KMS-11 (cell line): ENCODE measurements around the gene HS6ST2.

Experiments used
- H2AFZ ChIP-seq: fragments of 200-600 bp; sonication (generic); 2 replicates; pipeline ENCODE4 v1.6.1; 2016; ENCODE audit warnings: antibody characterized with exemption, mixed run types, low read depth
- H3K27ac ChIP-seq: fragments of 200-600 bp; sonication (generic); 2 replicates; pipeline ENCODE4 v1.6.1; 2016; ENCODE audit warnings: mild to moderate bottlenecking, mixed run types
- H3K27me3 ChIP-seq: fragments of 200-600 bp; sonication (generic); 2 replicates; pipeline ENCODE4 v1.6.1; 2017; ENCODE audit warnings: mild to moderate bottlenecking, low read depth, mixed run types, moderate library complexity; ENCODE audit not compliant: insufficient read depth
- H3K36me3 ChIP-seq: fragments of 200-600 bp; sonication (generic); 2 replicates; pipeline ENCODE4 v1.6.1; 2017; ENCODE audit warnings: mild to moderate bottlenecking, mixed run types; ENCODE audit not compliant: insufficient read depth
- H3K4me1 ChIP-seq: fragments of 200-600 bp; sonication (generic); 2 replicates; pipeline ENCODE4 v1.6.1; 2016; ENCODE audit warnings: mild to moderate bottlenecking, low read depth, mixed run types; ENCODE audit not compliant: poor library complexity, severe bottlenecking
- H3K4me2 ChIP-seq: fragments of 200-600 bp; sonication (generic); 2 replicates; pipeline ENCODE4 v1.7.0; 2016; ENCODE audit warnings: mild to moderate bottlenecking, mixed run types
- H3K4me3 ChIP-seq: fragments of 200-600 bp; sonication (generic); IDR thresholded peaks from 2 replicates; pipeline ENCODE4 v1.6.1; 2017; ENCODE audit warnings: low read depth, low read length, mixed read lengths; ENCODE audit not compliant: insufficient read depth
- H3K79me2 ChIP-seq: fragments of 200-600 bp; sonication (generic); 2 replicates; pipeline ENCODE4 v1.6.1; 2016; ENCODE audit warnings: low read depth, mixed run types; ENCODE audit not compliant: insufficient read depth
- H3K9ac ChIP-seq: fragments of 200-600 bp; sonication (generic); 2 replicates; pipeline ENCODE4 v1.6.1; 2016; ENCODE audit warnings: mild to moderate bottlenecking, mixed run types
- H4K20me1 ChIP-seq: fragments of 200-600 bp; sonication (generic); 2 replicates; pipeline ENCODE4 v1.6.1; 2016; ENCODE audit warnings: mild to moderate bottlenecking, mixed run types; ENCODE audit not compliant: insufficient read depth
- CTCF ChIP-seq: fragments of 200-600 bp; sonication (generic); conservative IDR thresholded peaks from 2 replicates; pipeline ENCODE4 v1.6.1; 2017; ENCODE audit warnings: low read depth, mild to moderate bottlenecking, antibody characterized with exemption, low read length, moderate library complexity, mixed read lengths

The HS6ST2 gene

GRCh38 chrX:132958091-132958703 is at the start of gene HS6ST2:
HS6ST2 (minus strand) TSS chrX:132958629.
- TF ChIP-seq CTCF: no peak
- Histone ChIP-seq H3K4me3 (no peak within 1 kb of the TSS), H3K9ac (peak within 1 kb of the TSS; percentile 15; the same call in 1 of the 2 replicates), H3K79me2 (no peaks in the 10 kb centered on the region), H2AFZ (peak within 1 kb of the TSS; percentile 69; the same call in 1 of the 2 replicates), H3K4me2 (no peak within 1 kb of the TSS; the same call in 1 of the 2 replicates), H4K20me1 (no peaks in the 10 kb centered on the region), H3K27ac (no peak within 1 kb of the TSS), H3K36me3 (no peaks in the 10 kb centered on the region), H3K27me3 (no peaks in the 10 kb centered on the region), H3K4me1 (no peaks in the 10 kb centered on the region)

- no peak for TF ChIP-seq CTCF
- H3K79me2 ChIP-seq: no peaks in the 10 kb centered on the region
- H3K27ac ChIP-seq: no peak overlapping the region
- H3K4me2 ChIP-seq: no peak overlapping the region
- H3K9ac ChIP-seq: no peak overlapping the region
- H3K4me1 ChIP-seq: no peaks in the 10 kb centered on the region
- no peaks in the 10 kb centered on the region for H4K20me1 ChIP-seq
- no peak overlapping the region for H2AFZ ChIP-seq
- no peak overlapping the region for H3K4me3 ChIP-seq
- H3K27me3 ChIP-seq: no peaks in the 10 kb centered on the region
- H3K36me3 ChIP-seq: no peaks in the 10 kb centered on the region
Observed at GRCh38 chrX:133007458-133007857, 49.0 kb upstream of the HS6ST2 start.

- H3K4me1 ChIP-seq: no peaks in the 10 kb centered on the region
- H4K20me1 ChIP-seq: no peaks in the 10 kb centered on the region
- no peaks in the 10 kb centered on the region for H3K36me3 ChIP-seq
- no peak overlapping the region for H2AFZ ChIP-seq
- H3K79me2 ChIP-seq: no peaks in the 10 kb centered on the region
- no peak overlapping the region for H3K27ac ChIP-seq
- H3K4me3 ChIP-seq: no peak overlapping the region
- H3K4me2 ChIP-seq: no peak overlapping the region
- no peak overlapping the region for H3K9ac ChIP-seq
- no peak for TF ChIP-seq CTCF
- no peaks in the 10 kb centered on the region for H3K27me3 ChIP-seq
Observed at GRCh38 chrX:133005616-133006015, 47.2 kb upstream of the HS6ST2 start.

GRCh38 chrX:133005042-133005441 is 46.6 kb upstream of the HS6ST2 start:
- H3K36me3 ChIP-seq: no peaks in the 10 kb centered on the region
- no peaks in the 10 kb centered on the region for H4K20me1 ChIP-seq
- no peak overlapping the region for H3K27ac ChIP-seq
- peak; percentile 68 for TF ChIP-seq CTCF
- H3K4me1 ChIP-seq: no peaks in the 10 kb centered on the region
- H3K9ac ChIP-seq: no peak overlapping the region
- H3K4me3 ChIP-seq: no peak overlapping the region
- no peak overlapping the region for H3K4me2 ChIP-seq
- H3K79me2 ChIP-seq: no peaks in the 10 kb centered on the region
- H3K27me3 ChIP-seq: no peaks in the 10 kb centered on the region
- no peak overlapping the region for H2AFZ ChIP-seq
